Upper lobe of left lung (tissue), 6 donors: ENCODE measurements around the gene OTOF. TPM values are rescaled to one million over a fixed set of nuclear protein-coding genes. Genes with fewer than 3 reads are reported as not detected.

Source experiments
- ATAC-seq, 2 donors: fragments of 200-7000 bp; cut with Tn5 transposase; one replicate each; pipeline ENCODE4 v1.9.1; 2022; ENCODE audit warnings: mild to moderate bottlenecking in 2 of 2, moderate library complexity in 2 of 2; ENCODE audit not compliant: low FRiP score in 2 of 2
- DNase-seq, 2 donors: peaks; one replicate each; pipeline ENCODE4 v3.0.0-alpha.2; 2019 to 2020
- H3K27ac ChIP-seq, 4 donors: fragments of 200-600 bp; sonication (generic); one replicate each; pipeline ENCODE4 v1.5.1; 2016 to 2019
- H3K27me3 ChIP-seq, 4 donors: fragments of 200-600 bp; sonication (generic); one replicate each; pipeline ENCODE4 v1.5.1; 2017 to 2019
- H3K36me3 ChIP-seq, 4 donors: fragments of 200-600 bp; sonication (generic); one replicate each; pipeline ENCODE4 v1.5.1; 2016 to 2019
- H3K4me1 ChIP-seq, 4 donors: fragments of 200-600 bp; sonication (generic); one replicate each; pipeline ENCODE4 v1.5.1; 2018 to 2019
- H3K4me3 ChIP-seq, 4 donors: fragments of 200-600 bp; sonication (generic); one replicate each; pipeline ENCODE4 v1.5.1; 2017 to 2019; ENCODE audit warnings: mild to moderate bottlenecking in 2 of 4, moderate library complexity in 1 of 4
- H3K9me3 ChIP-seq, 4 donors: fragments of 200-600 bp; sonication (generic); one replicate each; pipeline ENCODE4 v1.5.1; 2018 to 2019
- EP300 ChIP-seq, 4 donors: sonication (generic); formaldehyde crosslinking; IDR thresholded peaks; one replicate each; pipeline ENCODE4 v1.5.1; 2017; ENCODE audit warnings: antibody characterized with exemption in 4 of 4, control low read depth in 2 of 4
- POLR2A ChIP-seq, 4 donors: fragments of 450-650 bp; IDR thresholded peaks; one replicate each; pipeline ENCODE4 v1.5.1; 2016 to 2017; ENCODE audit warnings: antibody characterized with exemption in 4 of 4, mild to moderate bottlenecking in 2 of 4
- POLR2AphosphoS5 ChIP-seq, 2 donors: sonication (generic); formaldehyde crosslinking; IDR thresholded peaks; one replicate each; pipeline ENCODE4 v1.5.1; 2017; ENCODE audit warnings: antibody characterized with exemption in 2 of 2
- WGBS, 2 donors: methylation state at CpG; one replicate each; pipeline ENCODE4 v1.1.5; 2017 to 2018; 5-methylcytosine and 5-hydroxymethylcytosine counted together
- total RNA-seq, 6 donors: library from RNA; depleted of rRNA in 4 of 6; stranded (reverse); fragments of >200 nt in 4 of 6; gene quantifications; one replicate each; pipeline versions ENCODE4 v1.1.0 to v1.2.1, GENCODE V29; 2016 to 2021
- TF ChIP-seq, protein P1 (sequence below), 6 experiments: fragments of 450-650 bp in 4 of 6; fragments of 200-600 bp in 2 of 6; sonication (generic) in 2 of 6; IDR thresholded peaks; one replicate each; pipeline ENCODE4 v1.5.1; 2016 to 2019; ENCODE audit warnings: antibody characterized with exemption in 6 of 6
- donor health status: DM: no; HTN: no; CAD: no; lungs with moderate emphysema.
- donor health status: DM: no; HTN: yes; CAD: no; lungs with severe emphysema.

Gene OTOF
- total RNA-seq, 6 donors from 2014 or later = 0.10 to 0.15 (median 0.11) TPM; not detected in 3

DNA sequence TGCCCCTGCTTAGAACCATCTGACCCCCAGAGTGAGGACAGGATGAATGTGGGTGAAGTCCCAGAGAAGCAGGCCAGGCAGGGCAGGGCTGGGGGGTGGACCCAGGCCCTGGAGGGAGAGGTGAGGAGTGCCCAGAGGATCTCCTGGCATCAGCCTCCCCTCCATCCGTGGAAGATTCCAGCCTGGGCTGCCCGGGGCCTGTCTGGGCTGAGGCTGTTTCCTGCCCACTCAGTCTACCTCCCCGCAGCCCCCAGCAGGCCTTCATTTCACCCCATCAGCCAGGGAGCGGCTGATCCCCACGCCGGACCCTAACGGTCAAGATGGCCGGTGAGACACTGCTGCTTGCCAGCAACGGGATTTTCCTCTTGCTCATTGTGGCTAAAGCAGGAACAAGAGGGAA, 35.3 kb upstream of the OTOF start:
- peak in 1 of 2 donors; percentile 56 for DNase-seq
- no peak overlapping the region for H3K27ac ChIP-seq
- H3K36me3 ChIP-seq = no peaks in the 10 kb centered on the region
- H3K27me3 ChIP-seq = no peaks in the 10 kb centered on the region
- ATAC-seq = no peak
- no peaks in the 10 kb centered on the region for H3K4me1 ChIP-seq
- WGBS, 2 donors = 84 to 85% methylated on average over 4 to 9 of the region's 9 CpGs
- TF ChIP-seq, protein P1, sequence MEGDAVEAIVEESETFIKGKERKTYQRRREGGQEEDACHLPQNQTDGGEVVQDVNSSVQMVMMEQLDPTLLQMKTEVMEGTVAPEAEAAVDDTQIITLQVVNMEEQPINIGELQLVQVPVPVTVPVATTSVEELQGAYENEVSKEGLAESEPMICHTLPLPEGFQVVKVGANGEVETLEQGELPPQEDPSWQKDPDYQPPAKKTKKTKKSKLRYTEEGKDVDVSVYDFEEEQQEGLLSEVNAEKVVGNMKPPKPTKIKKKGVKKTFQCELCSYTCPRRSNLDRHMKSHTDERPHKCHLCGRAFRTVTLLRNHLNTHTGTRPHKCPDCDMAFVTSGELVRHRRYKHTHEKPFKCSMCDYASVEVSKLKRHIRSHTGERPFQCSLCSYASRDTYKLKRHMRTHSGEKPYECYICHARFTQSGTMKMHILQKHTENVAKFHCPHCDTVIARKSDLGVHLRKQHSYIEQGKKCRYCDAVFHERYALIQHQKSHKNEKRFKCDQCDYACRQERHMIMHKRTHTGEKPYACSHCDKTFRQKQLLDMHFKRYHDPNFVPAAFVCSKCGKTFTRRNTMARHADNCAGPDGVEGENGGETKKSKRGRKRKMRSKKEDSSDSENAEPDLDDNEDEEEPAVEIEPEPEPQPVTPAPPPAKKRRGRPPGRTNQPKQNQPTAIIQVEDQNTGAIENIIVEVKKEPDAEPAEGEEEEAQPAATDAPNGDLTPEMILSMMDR (IDR thresholded peaks at IDR 0.05) = no peak
- TF ChIP-seq POLR2A (IDR thresholded peaks at IDR 0.05) (no peak), EP300 (IDR thresholded peaks at IDR 0.05) (no peak), POLR2AphosphoS5 (IDR thresholded peaks at IDR 0.05) (no peak)
- H3K4me3 ChIP-seq = no peak overlapping the region
- H3K9me3 ChIP-seq = no peaks in the 10 kb centered on the region

DNA sequence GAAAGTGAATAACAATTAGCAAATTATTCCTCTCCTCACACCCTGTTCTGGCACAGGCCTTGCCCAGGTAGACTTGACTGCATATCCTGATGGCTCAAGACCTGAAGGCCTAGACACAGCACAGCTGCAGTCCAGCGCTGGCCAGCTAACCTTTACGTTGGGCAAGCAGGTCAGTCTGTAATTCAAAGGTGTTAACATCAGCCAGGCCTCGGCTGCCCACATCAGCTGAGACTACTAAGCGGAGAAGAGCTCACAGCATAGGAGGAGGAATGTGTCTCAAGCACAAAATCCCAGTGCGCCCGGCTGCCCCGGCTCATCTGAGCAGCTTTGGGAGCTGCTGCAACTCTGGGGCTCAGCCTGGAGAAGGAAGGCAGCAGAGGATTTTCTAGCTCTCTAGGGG, 33.5 kb upstream of the OTOF start:
- no peak for DNase-seq
- ATAC-seq = no peak
- Histone ChIP-seq H3K27me3 (no peaks in the 10 kb centered on the region), H3K4me3 (no peak overlapping the region), H3K4me1 (no peaks in the 10 kb centered on the region), H3K9me3 (no peaks in the 10 kb centered on the region), H3K27ac (no peak overlapping the region), H3K36me3 (no peaks in the 10 kb centered on the region)
- no peak for TF ChIP-seq POLR2A (IDR thresholded peaks at IDR 0.05)
- TF ChIP-seq, protein P1 (IDR thresholded peaks at IDR 0.05) = no peak
- no peak for TF ChIP-seq POLR2AphosphoS5 (IDR thresholded peaks at IDR 0.05)
- no peak for TF ChIP-seq EP300 (IDR thresholded peaks at IDR 0.05)
- 90 to 94% methylated on average over 4 to 5 of the region's 7 CpGs for WGBS, 2 donors

DNA sequence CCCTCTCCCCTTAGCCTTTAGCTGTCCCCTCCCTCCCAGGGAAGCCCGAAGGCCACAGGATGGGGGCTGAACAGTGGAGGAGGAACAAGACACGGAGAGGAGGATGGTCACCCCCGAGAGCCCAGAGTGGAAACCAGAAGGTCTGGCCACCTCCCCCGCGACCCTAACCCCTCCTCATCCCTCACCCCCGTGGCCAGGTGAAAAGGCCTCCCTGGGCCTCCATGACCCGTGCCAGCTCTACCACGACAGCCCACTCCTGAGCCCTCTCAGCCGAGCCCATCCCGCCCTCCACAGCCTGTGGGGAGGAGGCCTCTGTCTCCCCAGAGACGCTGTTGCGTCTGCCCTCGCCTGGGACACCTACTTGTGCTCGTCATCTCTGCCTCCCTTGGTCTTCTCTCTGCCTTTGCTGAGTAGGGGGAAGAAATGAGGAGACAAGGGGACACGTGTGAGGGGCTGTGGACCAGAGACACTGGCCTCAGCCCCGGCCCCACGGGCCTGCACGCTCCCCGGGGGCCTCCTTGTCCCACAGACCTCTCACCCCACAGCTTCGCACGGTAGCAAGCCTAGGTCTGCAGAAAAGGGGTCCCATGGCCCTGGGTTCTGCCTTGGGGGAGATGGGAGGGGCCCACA, 32.5 kb upstream of the OTOF start:
- ATAC-seq (no peak), DNase-seq (peak in 1 of 2 donors; percentile 60)

DNA sequence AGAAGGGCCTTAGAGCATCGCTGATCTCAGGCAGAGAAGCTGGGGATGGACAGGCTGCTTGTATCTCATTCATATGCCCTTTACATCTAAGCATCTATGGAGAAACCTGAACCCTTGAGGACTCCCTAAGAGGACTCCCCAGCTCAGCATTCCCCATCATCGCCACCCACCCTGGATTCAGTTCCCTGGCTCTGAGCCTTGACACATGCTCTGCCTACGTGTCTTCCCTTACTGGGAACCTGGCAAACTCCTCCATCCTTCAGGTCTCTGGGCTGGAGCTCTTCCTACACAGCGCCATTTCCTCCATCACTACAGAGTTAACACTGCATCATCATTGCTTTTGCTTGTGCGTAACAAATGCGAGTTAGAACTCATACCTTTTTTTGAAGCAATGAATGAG, 31.2 kb upstream of the OTOF start:
- DNase-seq (no peak), ATAC-seq (no peak)
- H3K27ac ChIP-seq = no peak overlapping the region
- WGBS, 2 donors = 83 to 90% methylated on average over 6 of the region's 6 CpGs
- TF ChIP-seq POLR2A (IDR thresholded peaks at IDR 0.05) (no peak), EP300 (IDR thresholded peaks at IDR 0.05) (no peak), POLR2AphosphoS5 (IDR thresholded peaks at IDR 0.05) (no peak)
- TF ChIP-seq, protein P1 (IDR thresholded peaks at IDR 0.05) = no peak
- no peaks in the 10 kb centered on the region for H3K9me3 ChIP-seq
- H3K36me3 ChIP-seq = no peaks in the 10 kb centered on the region
- H3K27me3 ChIP-seq = no peaks in the 10 kb centered on the region
- H3K4me3 ChIP-seq = no peak overlapping the region
- H3K4me1 ChIP-seq = no peaks in the 10 kb centered on the region

More for the DNA sequence above, 32.5 kb upstream of the OTOF start:
- Histone ChIP-seq H3K9me3 (no peaks in the 10 kb centered on the region), H3K4me3 (no peak overlapping the region), H3K36me3 (no peaks in the 10 kb centered on the region), H3K27me3 (no peaks in the 10 kb centered on the region), H3K4me1 (no peaks in the 10 kb centered on the region), H3K27ac (no peak overlapping the region)
- 84 to 87% methylated on average over 21 of the region's 21 CpGs for WGBS, 2 donors
- no peak for TF ChIP-seq POLR2AphosphoS5 (IDR thresholded peaks at IDR 0.05)
- TF ChIP-seq POLR2A (IDR thresholded peaks at IDR 0.05) = no peak
- TF ChIP-seq EP300 (IDR thresholded peaks at IDR 0.05) = no peak
- TF ChIP-seq, protein P1 (IDR thresholded peaks at IDR 0.05) = no peak

DNA sequence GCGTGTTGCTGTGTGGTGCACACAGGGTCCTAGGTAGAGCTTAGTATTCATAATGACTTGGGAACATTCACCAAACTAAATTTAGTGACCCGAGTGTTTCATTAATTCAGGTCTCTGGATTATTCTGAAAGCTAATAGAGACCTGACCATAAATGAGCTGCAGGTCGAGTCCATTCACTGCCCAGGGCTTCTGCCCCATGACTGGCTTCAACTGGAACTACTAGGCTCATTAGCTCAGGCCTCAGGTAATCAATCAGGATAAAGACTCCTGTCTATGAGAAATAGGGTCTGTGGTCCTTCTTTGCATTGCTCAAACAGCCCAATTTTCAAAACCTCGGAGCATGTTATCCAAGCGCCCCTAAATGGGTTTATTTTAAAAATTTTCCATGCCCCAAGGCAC, 30.0 kb upstream of the OTOF start:
- Histone ChIP-seq H3K36me3 (no peaks in the 10 kb centered on the region), H3K4me1 (peaks cover 0 to 10% (median 9%) of the 10 kb centered on the region in 4 donors), H3K27me3 (no peaks in the 10 kb centered on the region), H3K4me3 (no peak overlapping the region), H3K9me3 (no peaks in the 10 kb centered on the region), H3K27ac (no peak overlapping the region)
- no peak for DNase-seq
- ATAC-seq = no peak
- TF ChIP-seq POLR2AphosphoS5 (IDR thresholded peaks at IDR 0.05) (no peak), POLR2A (IDR thresholded peaks at IDR 0.05) (no peak), EP300 (IDR thresholded peaks at IDR 0.05) (no peak)
- TF ChIP-seq, protein P1 (IDR thresholded peaks at IDR 0.05) = no peak
- WGBS, 2 donors = 87 to 89% methylated on average over 5 of the region's 5 CpGs
